Measurements from ENCODE around the gene TNKS2.

The TNKS2 gene

DNA sequence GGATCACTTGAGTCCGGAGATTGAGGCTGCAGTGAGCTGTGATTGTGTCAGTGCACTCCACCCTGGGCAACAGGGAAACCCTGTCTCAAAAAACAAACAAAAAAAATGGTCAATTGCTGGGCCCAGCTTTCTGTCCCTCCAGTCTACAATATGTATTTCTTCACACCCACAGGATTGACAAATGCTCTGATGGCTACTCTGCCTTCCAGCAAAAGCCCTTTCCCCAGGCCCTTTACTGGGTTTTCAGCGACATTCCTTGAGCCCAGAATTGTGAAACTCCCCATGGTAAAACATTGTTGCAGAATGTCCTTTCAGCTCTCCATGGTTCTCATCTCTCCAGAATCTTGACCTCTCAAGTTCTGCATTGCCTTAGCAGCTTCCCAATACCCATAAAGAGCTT, 23.7 kb upstream of the TNKS2 start:
- H3K36me3 ChIP-seq (ENCODE audit: control insufficient read depth, insufficient read depth, low read length): no peaks in the 10 kb centered on the region
- H3K4me1 ChIP-seq (ENCODE audit: control insufficient read depth, insufficient read depth, low read length): no peaks in the 10 kb centered on the region
- H3K4me3 ChIP-seq (ENCODE audit: low read length): no peak overlapping the region
- H3K9ac ChIP-seq (ENCODE audit: low read length): no peak overlapping the region
- no peak overlapping the region for H3K27ac ChIP-seq (ENCODE audit: low read depth, low read length)
- H3K27me3 ChIP-seq (ENCODE audit: control insufficient read depth, insufficient read depth, low read length): no peaks in the 10 kb centered on the region

DNA sequence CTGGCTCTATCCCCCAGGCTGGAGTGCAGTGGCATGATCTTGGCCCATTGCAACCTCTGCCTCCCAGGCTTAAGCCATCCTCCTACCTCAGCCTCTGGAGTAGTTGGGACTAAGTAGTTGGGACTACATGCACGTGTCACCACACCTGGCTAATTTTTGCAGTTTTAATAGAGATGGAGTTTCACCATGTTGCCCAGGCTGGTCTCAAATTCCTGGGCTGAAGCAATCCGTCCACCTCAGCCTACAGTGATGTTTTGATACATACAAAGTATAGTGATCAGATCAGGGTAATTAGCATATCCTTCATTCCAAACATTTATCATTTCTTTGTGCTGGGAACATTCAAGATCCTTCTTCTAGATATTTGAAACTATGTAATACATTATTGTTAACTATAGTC, 22.5 kb upstream of the TNKS2 start:
- no peaks in the 10 kb centered on the region for H3K27me3 ChIP-seq (ENCODE audit: control insufficient read depth, insufficient read depth, low read length)
- no peaks in the 10 kb centered on the region for H3K4me1 ChIP-seq (ENCODE audit: control insufficient read depth, insufficient read depth, low read length)
- no peak overlapping the region for H3K9ac ChIP-seq (ENCODE audit: low read length)
- no peaks in the 10 kb centered on the region for H3K36me3 ChIP-seq (ENCODE audit: control insufficient read depth, insufficient read depth, low read length)
- H3K27ac ChIP-seq (ENCODE audit: low read depth, low read length): no peak overlapping the region
- H3K4me3 ChIP-seq (ENCODE audit: low read length): no peak overlapping the region

DNA sequence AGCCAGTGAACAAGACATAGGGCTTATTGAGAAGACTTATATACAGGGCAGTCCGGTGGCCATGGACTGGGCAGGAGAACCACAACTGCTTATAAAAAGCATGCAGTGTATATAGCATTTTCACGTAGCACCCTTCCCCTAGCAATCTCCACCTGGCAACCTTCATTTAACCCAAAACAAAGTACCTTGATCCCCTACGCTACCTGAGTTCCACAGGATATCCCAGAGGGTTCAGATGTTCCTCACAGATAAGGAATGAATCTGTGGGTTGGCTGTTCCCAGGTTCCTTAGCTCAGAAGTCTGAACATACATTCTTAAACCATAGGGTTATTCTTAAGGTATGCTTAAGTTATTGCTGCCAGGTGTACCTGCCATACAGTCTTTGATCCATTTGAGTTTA, 22.0 kb upstream of the TNKS2 start:
- H3K9ac ChIP-seq (ENCODE audit: low read length): no peak overlapping the region
- H3K27ac ChIP-seq (ENCODE audit: low read depth, low read length): no peak overlapping the region
- no peak overlapping the region for H3K4me3 ChIP-seq (ENCODE audit: low read length)
- H3K27me3 ChIP-seq (ENCODE audit: control insufficient read depth, insufficient read depth, low read length): no peaks in the 10 kb centered on the region
- no peaks in the 10 kb centered on the region for H3K4me1 ChIP-seq (ENCODE audit: control insufficient read depth, insufficient read depth, low read length)
- H3K36me3 ChIP-seq (ENCODE audit: control insufficient read depth, insufficient read depth, low read length): no peaks in the 10 kb centered on the region

DNA sequence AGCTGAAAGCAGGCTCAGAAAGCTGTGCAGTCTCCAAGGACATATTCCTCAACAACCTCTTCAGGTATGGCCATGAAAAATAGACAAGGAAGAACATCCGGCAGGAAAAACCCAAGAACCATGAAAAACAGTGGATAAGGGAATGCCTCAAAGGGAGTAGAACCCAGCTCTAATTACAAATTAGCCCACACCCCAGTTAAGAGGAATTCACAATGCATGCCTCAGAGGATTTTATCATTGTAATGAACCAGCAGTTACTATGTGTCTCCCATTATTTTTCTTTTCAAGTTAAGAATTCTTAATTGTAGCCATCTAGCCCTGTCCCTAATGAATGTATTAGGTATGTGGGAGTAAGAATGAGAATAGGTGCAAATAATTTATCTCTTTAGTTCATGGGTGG, 19.7 kb upstream of the TNKS2 start:
- Histone ChIP-seq H3K36me3 (ENCODE audit: control insufficient read depth, insufficient read depth, low read length) (no peaks in the 10 kb centered on the region), H3K4me3 (ENCODE audit: low read length) (no peak overlapping the region), H3K9ac (ENCODE audit: low read length) (no peak overlapping the region), H3K27ac (ENCODE audit: low read depth, low read length) (no peak overlapping the region), H3K27me3 (ENCODE audit: control insufficient read depth, insufficient read depth, low read length) (no peaks in the 10 kb centered on the region), H3K4me1 (ENCODE audit: control insufficient read depth, insufficient read depth, low read length) (no peaks in the 10 kb centered on the region)

DNA sequence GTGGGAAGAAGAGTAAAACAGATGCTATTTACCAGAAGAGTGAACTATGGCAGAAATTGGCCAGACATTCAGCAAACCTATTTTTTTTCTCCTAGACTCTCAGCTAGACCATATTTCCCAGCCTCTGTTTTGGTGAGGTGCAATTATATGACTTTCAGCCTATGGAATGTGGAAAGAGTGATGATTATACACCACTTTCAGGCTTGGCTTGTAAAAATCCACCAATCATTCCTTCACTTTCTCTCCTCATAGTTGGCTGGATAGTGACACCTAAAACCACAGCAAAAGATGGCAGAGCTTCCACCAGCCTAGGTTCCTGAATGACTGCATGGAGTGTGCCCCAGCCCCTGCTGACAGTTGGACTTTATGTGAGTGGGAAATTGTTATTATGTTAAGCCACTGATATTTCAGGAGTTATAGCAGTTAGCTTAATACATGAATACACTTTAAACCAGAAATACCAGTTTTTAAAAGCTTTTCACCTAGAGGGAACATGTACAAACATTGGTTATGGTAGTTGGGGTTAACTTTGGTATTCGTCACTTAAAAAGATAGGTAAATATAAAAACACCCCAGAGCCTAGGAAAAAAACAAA, 19.1 kb upstream of the TNKS2 start:
- Histone ChIP-seq H3K4me3 (ENCODE audit: low read length) (no peak overlapping the region), H3K27me3 (ENCODE audit: control insufficient read depth, insufficient read depth, low read length) (no peaks in the 10 kb centered on the region)

DNA sequence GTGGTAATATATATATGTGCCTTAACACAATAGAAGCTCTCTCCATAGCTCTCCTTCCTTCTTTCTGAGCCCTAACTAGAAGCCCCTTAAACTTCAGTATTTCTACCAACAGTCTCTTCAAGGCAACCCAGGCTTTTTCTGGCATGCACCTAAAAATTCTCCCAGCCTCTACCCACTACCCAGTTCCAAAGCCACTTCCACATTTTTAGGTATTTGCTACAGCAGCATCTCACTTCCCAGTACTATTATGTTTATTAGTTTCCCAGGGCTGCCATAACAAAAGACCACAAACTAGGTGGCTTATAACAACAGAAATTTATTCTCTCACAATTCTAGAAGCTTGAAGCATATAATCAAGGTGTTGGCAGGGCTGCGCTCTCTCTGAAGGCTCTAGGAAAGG, 15.7 kb upstream of the TNKS2 start:
- H3K36me3 ChIP-seq (ENCODE audit: control insufficient read depth, insufficient read depth, low read length): no peaks in the 10 kb centered on the region
- H3K4me1 ChIP-seq (ENCODE audit: control insufficient read depth, insufficient read depth, low read length): no peaks in the 10 kb centered on the region
- H3K9ac ChIP-seq (ENCODE audit: low read length): no peak overlapping the region
- H3K27me3 ChIP-seq (ENCODE audit: control insufficient read depth, insufficient read depth, low read length): no peaks in the 10 kb centered on the region
- H3K27ac ChIP-seq (ENCODE audit: low read depth, low read length): no peak overlapping the region
- no peak overlapping the region for H3K4me3 ChIP-seq (ENCODE audit: low read length)

More for the DNA sequence above, 19.1 kb upstream of the TNKS2 start:
- Histone ChIP-seq H3K9ac (ENCODE audit: low read length) (no peak overlapping the region), H3K27ac (ENCODE audit: low read depth, low read length) (no peak overlapping the region), H3K36me3 (ENCODE audit: control insufficient read depth, insufficient read depth, low read length) (no peaks in the 10 kb centered on the region), H3K4me1 (ENCODE audit: control insufficient read depth, insufficient read depth, low read length) (no peaks in the 10 kb centered on the region)

DNA sequence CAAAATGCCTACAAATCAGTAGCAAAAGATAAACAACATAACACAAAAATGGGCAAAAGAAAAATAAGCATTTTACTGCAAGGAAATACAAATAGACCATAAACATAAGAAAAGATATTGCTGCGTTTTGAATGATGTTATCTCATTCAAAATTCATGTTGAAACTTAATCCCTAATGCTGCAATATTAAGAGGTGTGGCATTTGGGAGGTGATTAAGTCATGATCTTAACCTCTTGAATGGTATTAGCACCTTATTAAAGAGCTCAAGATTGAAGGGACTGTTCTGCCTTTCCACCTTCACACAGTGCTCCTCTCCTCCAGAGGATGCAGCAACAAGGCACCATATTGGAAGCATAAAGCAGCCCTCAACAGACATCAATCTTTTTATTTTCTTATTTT, 12.4 kb upstream of the TNKS2 start:
- Histone ChIP-seq H3K36me3 (ENCODE audit: control insufficient read depth, insufficient read depth, low read length) (no peaks in the 10 kb centered on the region), H3K27me3 (ENCODE audit: control insufficient read depth, insufficient read depth, low read length) (no peaks in the 10 kb centered on the region), H3K4me1 (ENCODE audit: control insufficient read depth, insufficient read depth, low read length) (no peaks in the 10 kb centered on the region), H3K27ac (ENCODE audit: low read depth, low read length) (no peak overlapping the region), H3K4me3 (ENCODE audit: low read length) (no peak overlapping the region), H3K9ac (ENCODE audit: low read length) (no peak overlapping the region)

DNA sequence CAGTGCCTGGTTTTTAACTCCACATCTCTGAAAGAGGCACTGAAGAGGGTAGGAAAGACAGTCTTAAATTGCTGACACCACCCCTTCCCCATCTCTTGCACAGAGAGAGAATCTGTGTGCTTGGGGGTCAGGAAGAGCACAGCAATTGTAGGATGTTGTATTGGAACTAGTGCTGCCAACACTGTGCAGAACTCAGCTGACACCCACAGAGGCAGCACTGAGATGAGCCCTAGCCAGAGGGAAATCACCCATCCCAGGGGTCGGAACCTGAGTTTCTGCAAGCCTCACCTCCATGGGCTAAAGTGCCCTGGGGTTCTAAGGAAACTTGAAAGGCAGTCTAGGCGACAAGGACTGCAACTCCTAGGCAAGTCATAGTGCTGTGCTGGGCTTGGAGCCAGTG, 11.0 kb upstream of the TNKS2 start:
- Histone ChIP-seq H3K4me3 (ENCODE audit: low read length) (no peak overlapping the region), H3K4me1 (ENCODE audit: control insufficient read depth, insufficient read depth, low read length) (no peaks in the 10 kb centered on the region), H3K9ac (ENCODE audit: low read length) (no peak overlapping the region), H3K36me3 (ENCODE audit: control insufficient read depth, insufficient read depth, low read length) (no peaks in the 10 kb centered on the region), H3K27me3 (ENCODE audit: control insufficient read depth, insufficient read depth, low read length) (no peaks in the 10 kb centered on the region), H3K27ac (ENCODE audit: low read depth, low read length) (no peak overlapping the region)

DNA sequence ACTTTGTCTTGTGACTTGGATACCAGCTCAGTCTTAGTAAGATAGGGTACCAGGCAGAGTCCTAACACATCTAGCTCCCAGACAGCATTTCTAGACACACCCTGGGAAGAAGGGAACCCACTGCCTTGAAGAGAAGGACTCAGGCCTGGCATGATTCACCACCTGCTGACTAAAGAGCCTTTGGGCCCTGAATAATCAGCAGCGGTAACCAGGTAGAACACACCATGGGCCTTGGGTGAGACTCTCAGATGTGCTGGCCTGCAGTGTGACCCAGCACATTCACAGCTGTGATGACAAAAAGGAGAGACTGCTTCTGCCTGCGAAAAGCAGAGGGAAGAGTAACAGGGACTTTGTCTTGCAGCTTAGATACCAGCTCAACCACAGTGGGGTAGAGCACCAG, 10.4 kb upstream of the TNKS2 start:
- H3K27ac ChIP-seq (ENCODE audit: low read depth, low read length): no peak overlapping the region
- no peak overlapping the region for H3K9ac ChIP-seq (ENCODE audit: low read length)
- H3K36me3 ChIP-seq (ENCODE audit: control insufficient read depth, insufficient read depth, low read length): no peaks in the 10 kb centered on the region
- H3K27me3 ChIP-seq (ENCODE audit: control insufficient read depth, insufficient read depth, low read length): no peaks in the 10 kb centered on the region
- no peaks in the 10 kb centered on the region for H3K4me1 ChIP-seq (ENCODE audit: control insufficient read depth, insufficient read depth, low read length)
- no peak overlapping the region for H3K4me3 ChIP-seq (ENCODE audit: low read length)

DNA sequence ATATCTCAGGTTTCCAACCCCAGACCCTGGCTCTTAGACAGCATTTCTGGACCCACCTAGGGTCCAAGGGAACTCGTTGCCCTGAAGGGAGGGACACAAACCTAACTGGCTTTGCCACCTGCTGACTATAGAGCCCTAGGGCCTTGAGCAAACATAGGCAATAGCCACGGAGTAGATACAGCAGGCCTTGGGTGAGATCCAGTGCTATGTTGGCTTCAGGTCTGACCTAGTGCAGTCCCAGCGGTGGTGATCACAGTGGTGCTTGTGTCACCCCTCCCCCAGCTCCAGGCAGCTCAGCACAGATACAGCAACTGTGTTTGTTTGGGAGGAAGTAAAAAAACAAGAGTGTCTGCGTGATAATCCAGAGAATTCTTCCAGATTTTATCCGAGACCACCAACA, 9.7 kb upstream of the TNKS2 start:
- H3K4me1 ChIP-seq (ENCODE audit: control insufficient read depth, insufficient read depth, low read length): no peaks in the 10 kb centered on the region

DNA sequence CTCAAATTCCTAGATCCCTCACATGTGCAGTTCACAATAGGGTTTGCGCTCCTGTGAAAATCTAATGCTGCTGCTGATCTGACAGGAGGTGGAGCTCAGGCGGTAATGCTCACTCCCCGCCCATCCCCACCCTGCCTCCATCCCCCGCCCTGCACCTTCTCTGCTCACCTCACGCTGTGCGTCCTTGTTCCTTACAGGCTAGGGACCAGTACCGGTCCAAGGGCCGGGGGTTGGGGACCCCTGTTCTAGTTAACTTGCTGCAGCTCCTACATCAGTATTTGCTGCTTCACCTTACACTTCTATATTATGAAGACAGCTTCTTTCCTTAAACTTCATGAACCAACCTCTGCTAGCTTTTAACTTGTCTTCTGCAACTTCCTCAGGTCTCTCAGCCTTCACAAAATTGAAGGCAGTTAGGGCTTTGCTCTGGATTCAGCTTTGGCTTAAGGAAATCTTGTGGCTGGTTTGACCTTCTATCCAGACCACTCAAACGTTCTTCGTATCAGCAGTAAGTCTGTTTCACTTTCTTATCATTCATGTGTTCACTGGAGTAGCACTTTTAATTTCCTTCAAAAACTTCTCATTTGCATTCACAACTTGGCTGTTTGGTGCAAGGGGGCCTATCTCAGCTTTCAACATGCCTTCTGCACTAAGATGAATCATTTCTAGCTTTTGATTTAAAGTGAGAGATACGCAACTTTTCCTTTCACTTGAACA, 1.7 kb upstream of the TNKS2 start:
- H3K36me3 ChIP-seq (ENCODE audit: control insufficient read depth, insufficient read depth, low read length): peaks cover 2% of the 10 kb centered on the region
- H3K4me1 ChIP-seq (ENCODE audit: control insufficient read depth, insufficient read depth, low read length): peaks cover 16% of the 10 kb centered on the region
- H3K4me3 ChIP-seq (ENCODE audit: low read length): peak overlapping the region; percentile 99
- H3K9ac ChIP-seq (ENCODE audit: low read length): no peak overlapping the region
- peak overlapping the region; percentile 52 for H3K27ac ChIP-seq (ENCODE audit: low read depth, low read length)
- H3K27me3 ChIP-seq (ENCODE audit: control insufficient read depth, insufficient read depth, low read length): no peaks in the 10 kb centered on the region

More for the DNA sequence above, 9.7 kb upstream of the TNKS2 start:
- Histone ChIP-seq H3K4me3 (ENCODE audit: low read length) (no peak overlapping the region), H3K27me3 (ENCODE audit: control insufficient read depth, insufficient read depth, low read length) (no peaks in the 10 kb centered on the region), H3K36me3 (ENCODE audit: control insufficient read depth, insufficient read depth, low read length) (no peaks in the 10 kb centered on the region), H3K9ac (ENCODE audit: low read length) (no peak overlapping the region), H3K27ac (ENCODE audit: low read depth, low read length) (no peak overlapping the region)

DNA sequence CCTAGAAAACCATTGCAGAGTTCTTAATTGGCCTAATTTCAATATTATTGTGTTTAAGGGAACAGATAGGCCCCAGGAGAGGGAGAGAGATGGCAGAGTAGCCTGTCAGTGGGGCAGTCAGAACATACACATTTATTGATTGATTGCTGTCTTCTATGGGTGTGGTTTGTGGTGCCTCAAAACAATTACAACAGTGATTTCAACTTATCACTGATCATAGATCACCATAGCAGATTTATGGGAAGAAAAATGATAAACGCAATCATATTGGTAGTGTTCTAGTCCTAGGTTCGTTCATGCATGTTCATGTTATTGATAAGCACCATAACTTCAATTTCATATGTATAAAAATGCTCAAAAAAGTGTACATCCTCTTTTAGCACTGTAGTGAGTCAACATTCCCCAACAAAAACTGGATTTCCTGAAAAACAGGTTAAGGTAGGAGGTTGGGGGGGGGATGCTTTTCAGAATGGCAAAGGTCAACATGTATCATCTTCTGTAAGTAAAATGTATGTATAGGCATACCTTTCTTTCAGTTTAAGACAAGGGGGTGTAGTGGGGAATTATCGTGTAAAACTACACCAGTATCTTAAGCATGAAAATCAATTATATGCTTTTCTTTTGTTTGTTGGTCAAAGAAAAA, 1.1 kb upstream of the TNKS2 start:
- peaks cover 16% of the 10 kb centered on the region for H3K4me1 ChIP-seq (ENCODE audit: control insufficient read depth, insufficient read depth, low read length)
- H3K9ac ChIP-seq (ENCODE audit: low read length): no peak overlapping the region
- H3K27ac ChIP-seq (ENCODE audit: low read depth, low read length): peak overlapping the region; percentile 95
- peaks cover 2% of the 10 kb centered on the region for H3K36me3 ChIP-seq (ENCODE audit: control insufficient read depth, insufficient read depth, low read length)
- peak overlapping the region; percentile 99 for H3K4me3 ChIP-seq (ENCODE audit: low read length)
- H3K27me3 ChIP-seq (ENCODE audit: control insufficient read depth, insufficient read depth, low read length): no peaks in the 10 kb centered on the region

Measured in rectal smooth muscle tissue (tissue), 1 donor.